Measurements from ENCODE around the gene IL10RA.

IL10RA gene

DNA sequence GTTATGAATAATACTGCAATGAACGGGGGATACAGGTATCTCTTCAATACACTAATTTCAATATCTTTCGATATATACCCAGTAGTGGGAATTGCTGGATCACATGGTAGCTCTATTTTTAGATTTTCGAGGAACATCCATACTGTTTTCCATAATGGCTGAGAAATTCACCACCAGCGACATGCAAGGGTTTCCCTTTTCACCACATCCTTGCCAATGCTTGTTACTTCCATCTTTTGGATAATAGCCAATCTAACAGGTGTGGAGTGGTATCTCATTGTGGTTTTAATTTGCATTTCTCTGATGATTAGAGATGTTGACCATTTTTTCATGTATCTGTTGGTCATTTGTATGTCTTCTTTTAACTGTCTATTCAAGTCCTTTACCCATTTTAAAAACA lies 5.9 kb downstream of the IL10RA start:
- DNase-seq (ENCODE audit: low read depth in 2 of 2), result no peak

DNA sequence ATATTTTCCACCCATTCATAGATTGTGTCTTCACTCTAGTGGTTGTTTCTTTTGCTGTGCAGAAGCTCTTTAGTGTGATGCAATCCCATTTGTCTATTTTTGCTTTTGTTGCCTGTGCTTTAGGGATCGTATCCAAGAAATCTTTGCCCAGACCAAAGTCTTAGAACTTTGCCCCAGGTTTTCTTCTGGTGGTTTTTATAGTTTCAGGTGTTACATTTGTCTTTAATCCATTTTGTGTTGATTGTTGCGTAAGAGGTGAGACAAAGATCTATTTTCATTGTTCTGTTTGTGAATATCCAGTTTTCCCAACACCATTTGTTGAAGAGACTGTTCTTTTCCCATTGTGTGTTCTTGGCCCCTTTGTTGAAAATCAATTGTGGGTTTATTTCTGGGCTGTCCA lies 6.4 kb downstream of the IL10RA start:
- no peak for DNase-seq (ENCODE audit: low read depth in 2 of 2)

DNA sequence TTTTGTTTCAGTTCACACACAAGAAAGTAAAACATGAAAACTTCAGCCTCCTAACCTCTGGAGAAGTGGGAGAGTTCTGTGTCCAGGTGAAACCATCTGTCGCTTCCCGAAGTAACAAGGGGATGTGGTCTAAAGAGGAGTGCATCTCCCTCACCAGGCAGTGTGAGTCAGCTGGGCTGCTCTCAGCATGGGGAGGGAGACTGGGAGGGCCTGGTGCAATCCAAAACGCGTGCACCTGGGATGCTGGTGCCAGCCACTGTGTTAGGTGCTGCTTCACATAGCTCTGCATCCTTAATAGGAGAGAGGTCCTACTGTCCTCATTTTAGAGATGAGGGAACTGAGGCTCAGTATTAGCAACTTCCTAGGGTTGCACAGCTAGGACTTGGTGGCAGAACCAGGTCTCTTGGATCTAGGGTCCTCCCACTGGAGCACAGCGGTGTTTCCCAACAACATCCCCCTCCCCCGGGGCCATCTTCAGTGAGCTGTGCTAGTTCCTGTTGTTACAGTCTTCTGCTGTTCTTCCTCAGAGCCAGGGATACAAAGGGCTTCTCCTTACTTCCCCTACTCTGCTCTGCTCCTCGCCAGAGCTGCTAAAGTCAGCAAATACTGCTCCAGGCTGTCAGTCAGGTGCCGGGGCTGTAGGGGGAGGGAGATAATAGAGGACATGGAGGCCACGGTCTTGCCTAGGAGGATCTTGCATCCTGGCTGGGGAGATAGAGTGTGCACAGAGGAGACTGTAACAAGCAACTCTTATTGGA lies 8.0 kb downstream of the IL10RA start:
- DNase-seq (ENCODE audit: low read depth in 2 of 2), result no peak

DNA sequence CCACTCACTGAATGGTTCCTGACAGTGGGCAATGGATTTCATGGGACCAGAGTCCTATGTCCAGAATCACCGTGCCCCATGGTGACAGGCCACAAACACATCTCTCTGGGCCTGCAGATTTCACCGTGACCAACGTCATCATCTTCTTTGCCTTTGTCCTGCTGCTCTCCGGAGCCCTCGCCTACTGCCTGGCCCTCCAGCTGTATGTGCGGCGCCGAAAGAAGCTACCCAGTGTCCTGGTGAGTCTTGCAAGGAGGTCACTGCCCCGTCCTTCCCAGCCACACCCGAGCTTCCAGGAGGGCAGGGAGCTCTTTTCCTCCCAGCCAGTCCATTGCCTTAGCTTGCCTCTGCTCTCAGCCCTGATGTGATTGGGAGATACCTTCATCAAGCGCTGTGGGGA lies 9.3 kb downstream of the IL10RA start:
- no peak for DNase-seq (ENCODE audit: low read depth in 2 of 2)

DNA sequence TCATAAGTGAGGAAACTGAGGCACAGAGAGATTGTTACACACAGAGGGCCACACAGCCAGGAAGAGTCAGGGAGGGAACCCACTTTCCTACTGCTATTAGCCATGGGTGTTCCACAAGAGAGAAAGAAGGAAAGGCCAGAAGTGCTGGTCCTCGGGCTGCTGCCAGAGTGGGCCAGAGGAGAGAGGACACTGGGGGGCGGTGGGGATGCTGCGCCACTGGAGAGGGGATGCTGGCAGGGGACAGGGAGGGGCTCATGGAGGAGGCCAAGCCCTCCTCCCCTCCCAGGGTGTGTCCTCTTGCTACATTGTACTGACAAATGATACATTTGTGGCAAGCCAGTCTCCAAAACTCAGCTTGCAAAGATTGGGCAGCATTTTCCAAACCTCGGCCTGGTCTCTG lies 9.9 kb downstream of the IL10RA start:
- no peak for DNase-seq (ENCODE audit: low read depth in 2 of 2)

DNA sequence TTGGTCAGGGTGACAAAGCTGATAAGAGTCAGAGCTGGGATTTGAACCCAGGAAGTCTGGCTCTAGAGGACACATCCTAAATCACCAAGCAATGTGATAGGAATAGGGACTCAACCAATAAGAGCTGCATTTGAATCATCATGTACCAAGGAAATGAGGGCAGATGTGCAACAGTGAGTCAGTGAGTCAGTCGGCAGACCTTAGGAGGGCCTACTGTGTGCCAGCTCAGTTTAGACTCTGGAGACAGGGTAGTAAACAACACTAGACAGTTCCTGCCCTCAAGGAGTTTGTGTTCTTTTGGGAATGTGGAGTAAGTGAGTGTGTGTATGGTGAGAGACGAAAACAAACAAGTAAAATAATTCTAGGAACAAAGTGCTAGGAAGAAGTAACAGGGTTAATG lies 11.2 kb downstream of the IL10RA start:
- no peak for DNase-seq (ENCODE audit: low read depth in 2 of 2)

DNA sequence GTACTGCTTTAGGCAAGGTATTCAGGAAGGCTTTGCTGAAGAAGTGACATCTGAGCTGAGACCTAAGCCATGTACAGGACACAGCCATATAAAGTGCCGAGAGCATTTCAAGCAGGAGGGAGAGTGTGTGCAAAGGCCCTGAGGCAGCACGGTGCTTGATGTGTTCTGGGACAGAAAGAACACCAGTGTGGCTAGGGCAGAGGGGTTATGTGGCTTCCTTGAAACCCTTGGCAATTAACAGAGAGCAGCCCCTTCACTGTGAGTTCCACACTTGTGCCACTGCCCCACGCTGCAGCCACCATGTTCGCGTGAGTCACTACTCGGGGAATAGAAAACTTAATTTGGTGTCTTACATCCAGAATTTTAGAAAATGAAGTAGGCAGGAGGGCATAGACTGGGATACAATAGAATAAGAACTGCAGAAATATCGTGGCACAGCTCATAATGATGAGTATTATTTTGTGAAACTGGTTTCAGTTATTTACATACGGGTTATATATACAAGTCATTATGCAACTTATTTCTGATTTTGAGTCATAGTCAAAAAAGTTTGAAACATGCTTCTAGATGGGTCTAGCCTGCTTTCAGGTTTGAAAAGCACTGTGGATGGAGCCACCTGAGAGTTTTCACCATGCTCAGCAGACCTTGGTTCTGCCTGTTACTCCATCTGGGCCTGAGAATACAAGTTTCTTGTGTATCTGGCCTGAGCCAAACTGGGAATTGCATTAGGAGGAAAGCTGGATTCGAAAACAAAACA lies 11.8 kb downstream of the IL10RA start:
- no peak for DNase-seq (ENCODE audit: low read depth in 2 of 2)

DNA sequence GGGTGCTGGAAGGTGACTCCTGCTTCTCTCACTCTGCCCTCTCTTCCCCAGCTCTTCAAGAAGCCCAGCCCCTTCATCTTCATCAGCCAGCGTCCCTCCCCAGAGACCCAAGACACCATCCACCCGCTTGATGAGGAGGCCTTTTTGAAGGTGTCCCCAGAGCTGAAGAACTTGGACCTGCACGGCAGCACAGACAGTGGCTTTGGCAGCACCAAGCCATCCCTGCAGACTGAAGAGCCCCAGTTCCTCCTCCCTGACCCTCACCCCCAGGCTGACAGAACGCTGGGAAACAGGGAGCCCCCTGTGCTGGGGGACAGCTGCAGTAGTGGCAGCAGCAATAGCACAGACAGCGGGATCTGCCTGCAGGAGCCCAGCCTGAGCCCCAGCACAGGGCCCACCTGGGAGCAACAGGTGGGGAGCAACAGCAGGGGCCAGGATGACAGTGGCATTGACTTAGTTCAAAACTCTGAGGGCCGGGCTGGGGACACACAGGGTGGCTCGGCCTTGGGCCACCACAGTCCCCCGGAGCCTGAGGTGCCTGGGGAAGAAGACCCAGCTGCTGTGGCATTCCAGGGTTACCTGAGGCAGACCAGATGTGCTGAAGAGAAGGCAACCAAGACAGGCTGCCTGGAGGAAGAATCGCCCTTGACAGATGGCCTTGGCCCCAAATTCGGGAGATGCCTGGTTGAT lies 12.6 kb downstream of the IL10RA start:
- no peak for DNase-seq (ENCODE audit: low read depth in 2 of 2)

DNA sequence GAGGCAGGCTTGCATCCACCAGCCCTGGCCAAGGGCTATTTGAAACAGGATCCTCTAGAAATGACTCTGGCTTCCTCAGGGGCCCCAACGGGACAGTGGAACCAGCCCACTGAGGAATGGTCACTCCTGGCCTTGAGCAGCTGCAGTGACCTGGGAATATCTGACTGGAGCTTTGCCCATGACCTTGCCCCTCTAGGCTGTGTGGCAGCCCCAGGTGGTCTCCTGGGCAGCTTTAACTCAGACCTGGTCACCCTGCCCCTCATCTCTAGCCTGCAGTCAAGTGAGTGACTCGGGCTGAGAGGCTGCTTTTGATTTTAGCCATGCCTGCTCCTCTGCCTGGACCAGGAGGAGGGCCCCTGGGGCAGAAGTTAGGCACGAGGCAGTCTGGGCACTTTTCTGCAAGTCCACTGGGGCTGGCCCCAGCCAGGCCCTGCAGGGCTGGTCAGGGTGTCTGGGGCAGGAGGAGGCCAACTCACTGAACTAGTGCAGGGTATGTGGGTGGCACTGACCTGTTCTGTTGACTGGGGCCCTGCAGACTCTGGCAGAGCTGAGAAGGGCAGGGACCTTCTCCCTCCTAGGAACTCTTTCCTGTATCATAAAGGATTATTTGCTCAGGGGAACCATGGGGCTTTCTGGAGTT lies 13.3 kb downstream of the IL10RA start:
- no peak for DNase-seq (ENCODE audit: low read depth in 2 of 2)

DNA sequence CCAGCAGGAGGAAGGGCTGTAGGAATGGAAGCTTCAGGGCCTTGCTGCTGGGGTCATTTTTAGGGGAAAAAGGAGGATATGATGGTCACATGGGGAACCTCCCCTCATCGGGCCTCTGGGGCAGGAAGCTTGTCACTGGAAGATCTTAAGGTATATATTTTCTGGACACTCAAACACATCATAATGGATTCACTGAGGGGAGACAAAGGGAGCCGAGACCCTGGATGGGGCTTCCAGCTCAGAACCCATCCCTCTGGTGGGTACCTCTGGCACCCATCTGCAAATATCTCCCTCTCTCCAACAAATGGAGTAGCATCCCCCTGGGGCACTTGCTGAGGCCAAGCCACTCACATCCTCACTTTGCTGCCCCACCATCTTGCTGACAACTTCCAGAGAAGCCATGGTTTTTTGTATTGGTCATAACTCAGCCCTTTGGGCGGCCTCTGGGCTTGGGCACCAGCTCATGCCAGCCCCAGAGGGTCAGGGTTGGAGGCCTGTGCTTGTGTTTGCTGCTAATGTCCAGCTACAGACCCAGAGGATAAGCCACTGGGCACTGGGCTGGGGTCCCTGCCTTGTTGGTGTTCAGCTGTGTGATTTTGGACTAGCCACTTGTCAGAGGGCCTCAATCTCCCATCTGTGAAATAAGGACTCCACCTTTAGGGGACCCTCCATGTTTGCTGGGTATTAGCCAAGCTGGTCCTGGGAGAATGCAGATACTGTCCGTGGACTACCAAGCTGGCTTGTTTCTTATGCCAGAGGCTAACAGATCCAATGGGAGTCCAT lies 14.1 kb downstream of the IL10RA start:
- DNase-seq (ENCODE audit: low read depth in 2 of 2), result no peak

DNA sequence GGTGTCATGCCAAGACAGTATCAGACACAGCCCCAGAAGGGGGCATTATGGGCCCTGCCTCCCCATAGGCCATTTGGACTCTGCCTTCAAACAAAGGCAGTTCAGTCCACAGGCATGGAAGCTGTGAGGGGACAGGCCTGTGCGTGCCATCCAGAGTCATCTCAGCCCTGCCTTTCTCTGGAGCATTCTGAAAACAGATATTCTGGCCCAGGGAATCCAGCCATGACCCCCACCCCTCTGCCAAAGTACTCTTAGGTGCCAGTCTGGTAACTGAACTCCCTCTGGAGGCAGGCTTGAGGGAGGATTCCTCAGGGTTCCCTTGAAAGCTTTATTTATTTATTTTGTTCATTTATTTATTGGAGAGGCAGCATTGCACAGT lies 14.6 kb downstream of the IL10RA start:
- DNase-seq (ENCODE audit: low read depth in 2 of 2), result no peak

DNA sequence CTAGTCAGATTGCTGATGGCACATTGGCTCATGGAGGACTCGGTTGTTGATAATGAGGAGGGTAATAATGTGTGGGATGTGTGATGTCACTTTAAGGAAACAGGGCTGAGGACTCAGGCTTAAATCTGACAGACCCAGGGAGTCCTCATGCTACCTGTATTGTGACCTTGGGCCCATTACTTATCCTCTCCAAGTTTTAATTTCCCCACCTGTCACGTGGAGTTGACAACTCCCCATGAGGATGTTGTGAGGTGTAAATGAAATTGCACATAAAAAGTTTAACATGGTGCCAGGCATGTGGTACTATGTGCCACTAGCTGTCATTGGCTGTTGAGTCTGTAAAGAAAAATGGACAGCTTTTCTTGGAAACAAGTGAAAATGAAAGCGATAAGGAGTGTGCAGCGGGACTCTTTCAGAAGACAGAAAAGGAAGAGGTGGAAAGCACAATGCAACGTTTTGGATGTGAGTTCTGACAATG lies 15.3 kb downstream of the IL10RA start:
- no peak for DNase-seq (ENCODE audit: low read depth in 2 of 2)

DNA sequence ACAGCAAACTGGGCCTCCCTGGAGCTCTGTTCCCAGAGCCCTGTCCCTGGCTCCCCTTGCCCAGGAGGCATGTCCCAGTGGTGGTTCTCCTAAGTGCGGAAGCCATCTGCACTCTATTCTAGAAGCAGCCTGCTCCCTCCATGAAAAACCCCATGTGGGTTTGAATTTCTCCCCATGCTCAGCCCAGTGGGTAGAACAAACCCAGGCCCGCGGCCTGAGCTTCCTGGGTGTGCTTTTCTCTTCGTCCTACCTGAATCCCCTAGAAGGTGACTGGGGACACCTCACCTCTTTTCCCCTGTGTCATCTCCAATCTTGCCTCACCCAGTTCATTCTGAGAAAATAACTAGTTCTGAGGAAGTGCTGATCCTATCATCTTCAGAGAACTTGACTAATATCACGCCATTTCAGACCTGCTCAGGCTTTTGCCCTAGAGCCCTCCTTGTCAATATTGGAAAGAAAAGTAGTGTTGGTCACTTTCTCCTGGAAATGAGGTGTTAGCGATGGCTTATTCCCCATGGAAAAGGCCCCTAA lies 15.9 kb downstream of the IL10RA start:
- peak; percentile 51 to 64 for DNase-seq (ENCODE audit: low read depth in 2 of 2)

DNA sequence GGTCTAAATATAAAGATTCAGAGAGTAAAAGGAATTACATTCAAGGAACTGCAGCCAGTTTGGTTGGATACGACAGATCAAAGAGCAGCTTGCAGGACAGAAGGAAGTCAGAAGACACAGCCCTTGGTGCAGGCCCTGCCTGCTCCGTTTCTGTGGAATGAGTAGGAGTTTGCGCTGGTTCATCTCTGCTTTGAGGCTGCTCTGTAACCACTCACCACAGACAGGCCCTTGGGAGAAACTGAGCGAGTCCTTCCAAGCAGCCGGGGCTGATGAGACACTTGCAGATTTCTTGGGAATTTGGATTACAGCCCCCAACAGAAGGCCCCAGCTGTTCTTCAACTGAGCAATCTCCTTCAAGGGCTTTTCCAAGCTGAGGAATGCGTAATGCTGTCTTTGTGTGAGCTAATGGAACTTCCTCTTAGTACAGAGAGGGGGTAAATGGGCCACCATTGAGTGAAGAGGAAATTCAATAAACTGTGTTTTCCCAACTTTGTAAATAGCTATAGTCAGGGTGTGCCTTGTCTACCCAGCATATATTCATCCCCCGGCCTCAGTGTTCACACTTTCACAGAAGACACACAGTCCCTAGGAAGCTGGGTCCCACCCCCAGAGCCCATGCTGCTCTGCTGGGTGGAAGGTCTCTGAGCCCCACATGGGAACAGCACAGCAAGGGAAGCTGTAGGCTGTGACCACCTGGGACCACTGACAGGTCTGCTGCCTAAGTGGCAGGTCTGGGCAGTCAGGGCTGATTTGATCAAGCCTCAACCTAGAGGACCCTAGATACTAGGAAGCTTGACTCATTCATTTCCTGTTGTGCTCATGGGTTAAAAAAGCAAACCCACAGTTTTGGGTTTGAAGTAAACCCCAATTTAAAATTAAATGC lies 16.6 kb downstream of the IL10RA start:
- peak; percentile 55 to 69 for DNase-seq (ENCODE audit: low read depth in 2 of 2)

DNA sequence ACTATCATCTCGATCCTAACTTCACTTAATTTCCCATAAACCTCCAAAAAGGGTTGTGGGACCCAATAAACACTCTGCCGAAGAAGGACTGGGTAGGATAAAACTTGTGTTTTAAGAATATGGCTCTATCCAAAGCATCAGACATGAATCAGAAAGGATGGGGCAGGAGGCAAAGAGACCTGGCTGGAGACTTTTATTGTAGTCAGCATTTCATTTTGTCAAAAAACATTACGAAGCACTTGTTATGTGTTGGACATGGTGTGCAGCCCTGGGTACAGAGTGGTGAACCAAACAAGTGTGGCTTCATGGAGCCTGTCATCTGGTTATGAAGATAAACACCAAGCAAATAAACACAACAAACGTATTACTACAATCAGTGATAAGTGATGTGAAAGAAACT lies 17.3 kb downstream of the IL10RA start:
- DNase-seq (ENCODE audit: low read depth in 2 of 2), result no peak

DNA sequence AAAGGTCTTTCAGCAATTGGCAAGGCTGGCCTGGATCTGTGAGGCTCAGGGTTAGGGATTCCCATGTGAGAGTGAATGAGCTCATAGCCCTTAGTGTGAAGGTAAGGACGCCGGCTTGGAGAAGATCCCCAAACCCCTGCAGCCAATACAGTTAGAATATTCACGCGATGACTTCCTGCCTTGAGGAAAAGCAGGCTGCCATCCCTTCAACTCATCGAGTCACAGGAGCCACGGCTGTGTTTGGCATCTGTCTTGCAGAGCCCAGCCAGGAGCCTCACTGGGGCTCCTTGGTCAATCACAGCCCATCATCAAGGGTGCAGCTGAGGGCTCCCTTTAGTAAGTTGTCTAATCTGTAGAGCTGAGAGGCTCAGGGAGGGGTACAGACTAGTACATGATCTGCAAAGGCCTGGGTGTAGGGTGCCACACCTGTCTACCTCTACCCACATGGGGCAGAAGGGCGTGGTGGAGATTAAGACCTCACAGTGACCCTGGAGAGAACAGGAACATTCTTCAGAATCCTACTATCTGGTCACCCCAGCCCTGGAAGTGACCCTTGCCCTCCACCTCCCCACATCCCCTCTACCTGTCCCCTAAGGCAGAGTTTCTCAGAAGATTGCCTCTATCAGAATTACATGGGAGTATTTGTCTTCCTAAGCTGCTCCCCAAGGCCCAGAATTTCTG lies 18.5 kb downstream of the IL10RA start:
- no peak for DNase-seq (ENCODE audit: low read depth in 2 of 2)

DNA sequence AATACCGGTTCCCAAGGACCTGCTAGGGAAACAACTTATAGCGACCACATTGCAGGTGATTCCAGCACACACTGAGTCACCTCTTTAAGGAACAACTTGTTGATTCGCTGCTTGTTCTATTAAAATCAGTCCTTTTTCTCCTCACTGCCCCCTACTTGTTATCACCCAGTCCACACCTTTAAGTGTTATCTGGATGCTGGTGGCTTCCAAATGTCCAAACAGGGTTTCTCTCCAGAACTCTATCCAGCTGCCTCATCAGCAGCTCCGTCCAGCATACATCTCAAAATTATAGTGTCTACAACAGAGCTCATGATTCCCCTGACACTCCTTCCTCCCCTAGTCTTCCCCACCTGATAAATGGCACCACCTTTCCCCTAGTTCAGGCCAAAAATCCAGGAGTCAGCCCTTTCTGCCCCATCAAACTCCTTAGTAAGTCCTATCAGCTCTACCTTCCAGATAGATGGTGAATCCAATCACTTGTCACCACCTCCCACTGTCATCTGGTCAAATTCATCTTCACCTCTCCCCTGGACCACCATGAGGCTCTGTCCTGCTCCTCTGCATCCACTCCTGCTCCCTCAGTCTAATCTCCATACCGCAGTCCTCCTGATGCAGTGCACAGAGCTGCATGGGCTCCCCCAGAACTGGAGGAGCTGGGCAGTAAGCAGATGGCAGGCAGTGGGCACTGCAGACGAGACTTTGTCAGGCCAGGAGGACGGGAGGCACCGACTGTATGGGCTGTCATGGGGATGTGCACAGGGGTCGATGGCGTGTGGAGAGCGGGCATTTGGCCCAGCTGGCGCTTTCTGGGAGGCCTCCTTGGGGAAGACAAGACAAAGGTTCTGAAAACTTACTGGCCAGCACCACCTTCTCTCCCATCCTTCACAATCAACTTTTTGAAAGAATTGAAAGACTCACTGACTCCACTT lies 19.3 kb downstream of the IL10RA start:
- no peak for DNase-seq (ENCODE audit: low read depth in 2 of 2)

DNA sequence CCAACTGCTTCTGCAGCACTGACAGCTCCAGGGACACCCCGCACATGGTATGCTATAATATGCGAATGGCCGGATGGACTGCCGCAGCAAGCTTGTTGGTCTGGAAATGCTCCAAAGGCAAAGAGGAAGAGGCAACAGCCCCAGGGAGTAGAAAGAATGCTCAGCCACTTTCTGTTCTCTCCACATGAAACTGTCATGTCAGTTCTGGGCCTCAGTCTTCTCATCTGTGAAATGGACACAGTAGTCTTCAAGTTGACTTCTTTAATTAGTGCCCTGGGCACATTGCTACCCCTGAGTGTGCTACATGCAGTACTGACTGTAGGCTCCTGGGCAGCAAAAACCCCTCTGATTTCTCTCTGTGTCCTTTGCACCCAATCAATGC lies 19.9 kb downstream of the IL10RA start:
- DNase-seq (ENCODE audit: low read depth in 2 of 2), result no peak

DNA sequence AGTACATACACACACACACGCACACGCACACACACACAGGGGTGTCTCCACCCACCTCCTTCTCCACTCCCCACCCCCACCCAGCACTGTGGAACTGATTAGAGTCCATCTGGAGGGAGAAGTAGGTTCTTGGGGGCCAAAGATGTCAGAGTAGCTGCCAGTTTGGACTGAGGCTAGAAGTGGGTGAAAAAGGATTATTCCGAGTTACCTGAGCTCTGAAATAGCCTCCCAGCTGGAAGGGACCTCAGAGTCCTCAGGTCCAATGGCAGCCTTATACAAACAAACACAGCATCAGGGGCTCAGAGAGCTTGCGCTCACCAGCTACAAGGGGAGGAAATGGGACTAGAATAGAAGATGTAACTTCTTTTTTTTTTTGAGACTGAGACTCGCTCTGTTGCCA lies 20.8 kb downstream of the IL10RA start:
- no peak for DNase-seq (ENCODE audit: low read depth in 2 of 2)

Measured in stimulated activated CD8-positive, alpha-beta memory T cell treated with anti-CD3 and anti-CD28 coated beads, Interleukin-7, amount 100 ng/mL, for 4 hours (primary cell).